ENCODE measurements around the gene SLC8A1.

DNA sequence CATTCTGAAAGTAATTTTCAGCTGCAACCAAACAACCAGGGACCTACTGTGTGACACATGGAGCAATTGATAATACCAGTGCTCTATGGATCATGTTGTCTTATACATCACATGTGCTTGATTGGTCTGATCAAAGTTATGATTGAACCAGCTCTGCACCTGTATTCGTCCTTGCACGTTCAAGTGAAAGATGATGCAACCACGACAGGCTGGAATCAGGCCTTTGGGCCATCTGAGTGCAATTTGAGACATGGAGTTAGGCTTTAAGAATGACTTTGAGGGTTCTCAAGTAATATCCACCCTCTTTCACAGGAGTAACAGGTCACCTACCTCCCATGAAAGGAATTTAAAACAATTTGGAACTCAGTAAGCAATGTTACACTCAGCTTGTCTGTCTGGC, 165.2 kb downstream of the SLC8A1 start:
- TF ChIP-seq EZH2phosphoT487 (IDR thresholded peaks at IDR 0.05) = no peak
- TF ChIP-seq, protein P1, sequence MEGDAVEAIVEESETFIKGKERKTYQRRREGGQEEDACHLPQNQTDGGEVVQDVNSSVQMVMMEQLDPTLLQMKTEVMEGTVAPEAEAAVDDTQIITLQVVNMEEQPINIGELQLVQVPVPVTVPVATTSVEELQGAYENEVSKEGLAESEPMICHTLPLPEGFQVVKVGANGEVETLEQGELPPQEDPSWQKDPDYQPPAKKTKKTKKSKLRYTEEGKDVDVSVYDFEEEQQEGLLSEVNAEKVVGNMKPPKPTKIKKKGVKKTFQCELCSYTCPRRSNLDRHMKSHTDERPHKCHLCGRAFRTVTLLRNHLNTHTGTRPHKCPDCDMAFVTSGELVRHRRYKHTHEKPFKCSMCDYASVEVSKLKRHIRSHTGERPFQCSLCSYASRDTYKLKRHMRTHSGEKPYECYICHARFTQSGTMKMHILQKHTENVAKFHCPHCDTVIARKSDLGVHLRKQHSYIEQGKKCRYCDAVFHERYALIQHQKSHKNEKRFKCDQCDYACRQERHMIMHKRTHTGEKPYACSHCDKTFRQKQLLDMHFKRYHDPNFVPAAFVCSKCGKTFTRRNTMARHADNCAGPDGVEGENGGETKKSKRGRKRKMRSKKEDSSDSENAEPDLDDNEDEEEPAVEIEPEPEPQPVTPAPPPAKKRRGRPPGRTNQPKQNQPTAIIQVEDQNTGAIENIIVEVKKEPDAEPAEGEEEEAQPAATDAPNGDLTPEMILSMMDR (IDR thresholded peaks at IDR 0.05) = no peak
- no peak for TF ChIP-seq EZH2 (IDR thresholded peaks at IDR 0.05)

Data from neural progenitor cell (in vitro differentiated cells).